MG63 (cell line): ENCODE data around the gene UGT2B28. TPM values are rescaled to one million over a fixed set of nuclear protein-coding genes. Genes with fewer than 3 reads are reported as not detected.
"Not testable (repeated sequence)": the region's sequence is repeated elsewhere in the genome, so short reads cannot be mapped to it uniquely, and the experiment has no call there.

Experiments used
- DNase-seq: peaks from one replicate; pipeline ENCODE4 v3.0.0-alpha.2; 2020
- H3K27me3 ChIP-seq: fragments of 250-450 bp; sonication (Bioruptor Pico); 2 replicates; pipeline ENCODE4 v1.5.1; 2020; ENCODE audit warnings: mild to moderate bottlenecking, moderate library complexity
- H3K36me3 ChIP-seq: fragments of 250-450 bp; sonication (Bioruptor Pico); 2 replicates; pipeline ENCODE4 v1.5.1; 2020; ENCODE audit warnings: mild to moderate bottlenecking, moderate library complexity
- H3K4me3 ChIP-seq: fragments of 250-450 bp; sonication (Bioruptor Pico); 2 replicates; pipeline ENCODE4 v1.5.1; 2020; ENCODE audit warnings: mild to moderate bottlenecking, moderate library complexity
- H3K9me3 ChIP-seq: fragments of 250-450 bp; sonication (Bioruptor Pico); 2 replicates; pipeline ENCODE4 v1.5.1; 2020; ENCODE audit warnings: mild to moderate bottlenecking, moderate library complexity
- total RNA-seq: library from RNA; depleted of rRNA; stranded (reverse); fragments of >200 nt; shearing (Covaris generic); gene quantifications from 2 replicates; pipeline ENCODE4 v1.2.3, GENCODE V29; 2014; ENCODE audit warnings: low replicate concordance; rRNA removed

The UGT2B28 gene
- total RNA-seq, 1 experiment from 2014 or later = not detected

DNA sequence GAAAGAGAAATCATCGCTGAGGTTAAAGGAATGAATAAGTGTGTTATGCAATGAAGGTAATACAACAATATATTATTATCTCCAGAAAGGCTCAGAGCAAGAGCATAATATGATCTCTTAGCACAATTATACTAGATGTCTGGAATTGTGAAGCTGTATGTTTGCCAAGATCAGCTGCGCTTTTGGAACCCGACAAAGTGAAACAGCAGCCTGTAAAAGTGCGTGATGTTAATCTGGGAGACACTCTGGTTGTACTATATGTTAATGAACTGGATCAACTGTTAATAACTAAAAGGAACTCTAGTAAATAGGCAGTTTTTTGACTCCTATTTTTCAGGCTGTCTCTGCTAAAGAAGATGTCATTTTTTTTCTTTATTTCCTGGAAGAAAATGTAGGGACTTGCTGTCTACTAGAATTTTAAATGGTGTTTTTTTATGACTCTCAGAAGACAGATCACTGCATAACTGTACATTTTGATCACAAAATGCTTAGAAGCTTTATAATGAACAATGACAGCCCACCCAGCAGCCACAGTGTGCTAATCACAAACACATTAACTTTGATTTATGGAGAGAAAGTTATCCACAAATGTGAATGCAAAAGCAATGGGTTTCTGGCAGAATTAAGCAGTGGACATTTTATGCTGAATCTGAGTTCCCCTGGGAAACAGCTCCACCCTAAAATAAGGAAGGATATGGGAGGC lies 50.2 kb downstream of the UGT2B28 start:
- Histone ChIP-seq H3K27me3 (no peaks in the 10 kb centered on the region), H3K9me3 (no peaks in the 10 kb centered on the region)
- DNase-seq = no peak

DNA sequence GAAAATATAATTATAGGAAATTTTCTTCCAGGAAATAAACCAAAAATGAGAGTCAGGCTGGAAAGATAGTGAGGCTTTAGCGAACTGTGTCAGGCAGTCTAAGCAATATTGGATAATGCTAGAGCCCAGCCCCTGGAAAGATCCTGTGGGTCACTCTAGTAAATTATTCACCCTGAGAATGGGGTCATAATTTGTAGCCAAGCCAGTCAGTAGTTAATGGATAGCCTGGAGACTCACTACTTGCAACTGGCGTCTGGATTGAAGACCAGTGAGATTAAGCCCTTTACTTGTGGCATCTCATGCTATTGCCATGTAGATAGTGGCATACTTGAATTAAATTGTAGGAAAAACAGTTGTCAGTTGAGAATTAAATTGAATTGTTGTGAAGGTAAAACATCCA lies 51.0 kb downstream of the UGT2B28 start:
- H3K9me3 ChIP-seq = not testable (repeated sequence)

More for the DNA sequence above, 50.2 kb downstream of the UGT2B28 start:
- H3K36me3 ChIP-seq = no peaks in the 10 kb centered on the region
- H3K4me3 ChIP-seq = no peak overlapping the region

DNA sequence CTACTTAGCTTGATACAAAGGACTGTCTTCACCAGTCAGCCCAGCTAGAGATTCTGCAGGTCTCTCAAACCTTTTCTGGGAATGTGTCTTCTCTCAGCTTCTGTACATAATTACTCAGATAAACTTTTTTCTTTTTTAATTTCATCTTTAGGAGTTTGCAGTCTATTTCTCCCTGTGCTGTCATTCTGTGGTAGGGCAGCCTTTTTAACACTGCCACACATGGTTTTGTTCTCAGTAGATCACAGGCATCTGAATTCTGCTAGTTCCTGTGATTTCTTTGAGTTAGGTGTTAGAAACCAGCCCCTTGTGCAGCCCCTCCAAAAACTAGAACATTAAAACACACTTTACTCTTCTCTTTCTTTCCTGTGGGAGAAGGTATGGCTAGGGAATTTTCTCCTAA lies 55.2 kb downstream of the UGT2B28 start:
- not testable (repeated sequence) for H3K27me3 ChIP-seq, H3K9me3 ChIP-seq, H3K4me3 ChIP-seq, DNase-seq, H3K36me3 ChIP-seq

More for the DNA sequence above, 51.0 kb downstream of the UGT2B28 start:
- H3K4me3 ChIP-seq, DNase-seq, H3K36me3 ChIP-seq, H3K27me3 ChIP-seq: not testable (repeated sequence)

DNA sequence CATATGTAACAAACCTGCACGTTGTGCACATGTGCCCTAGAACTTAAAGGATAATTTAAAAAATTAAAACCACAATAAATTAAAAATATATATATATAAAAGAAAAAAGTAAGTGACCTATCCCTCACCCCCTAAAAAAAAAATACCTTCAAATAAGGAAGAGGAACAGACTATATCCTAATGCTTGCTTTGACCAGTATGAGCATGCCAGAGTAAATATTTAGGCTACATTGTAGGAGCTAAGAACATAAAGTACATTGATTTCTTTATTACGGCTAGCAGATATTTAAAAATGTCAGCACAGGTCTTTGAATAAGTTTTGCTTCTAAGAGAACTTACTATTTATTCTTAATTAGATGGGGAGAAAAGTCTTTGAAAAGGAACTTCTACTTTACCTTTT lies 62.8 kb downstream of the UGT2B28 start:
- not testable (repeated sequence) for H3K27me3 ChIP-seq, H3K9me3 ChIP-seq, DNase-seq

DNA sequence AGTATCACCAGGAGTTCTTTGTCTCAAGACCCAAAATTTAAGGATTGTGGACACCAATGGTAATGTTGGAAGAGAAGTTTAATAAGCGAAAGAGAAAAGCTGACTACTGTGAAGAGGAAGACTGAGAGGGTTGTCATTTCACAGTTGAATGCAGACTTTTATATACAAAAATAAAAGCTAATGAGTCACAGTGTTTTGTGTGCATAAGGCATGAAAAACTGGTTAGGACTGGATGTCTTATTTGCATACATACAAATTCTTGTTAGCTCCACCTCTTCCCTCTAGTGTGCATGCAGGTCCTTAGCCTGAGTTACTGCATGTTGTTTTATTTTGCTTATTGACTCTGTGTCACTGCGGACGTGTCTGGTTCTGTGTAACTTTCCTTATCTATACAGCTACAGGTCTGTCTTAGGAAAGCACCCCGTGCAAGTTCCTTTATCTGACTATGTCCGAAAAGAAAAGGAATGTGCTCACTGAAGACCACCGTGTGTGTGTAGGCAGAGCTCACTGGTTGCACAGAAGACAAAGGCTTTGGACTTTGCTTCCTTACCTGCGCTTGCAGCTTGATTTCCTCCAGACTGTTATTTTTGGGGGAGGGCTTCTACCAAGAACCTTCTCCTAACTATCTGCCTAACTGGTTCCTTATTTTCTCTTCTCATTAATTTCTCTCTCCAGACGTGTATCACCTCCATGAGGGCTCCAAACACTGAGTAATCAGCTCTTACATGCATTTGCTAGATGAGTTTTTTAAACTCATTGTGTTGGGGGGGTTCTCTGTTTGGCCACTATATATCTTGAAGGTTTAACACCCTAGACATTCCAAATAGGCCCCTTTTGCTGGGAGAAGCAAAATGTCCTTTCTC lies 63.5 kb downstream of the UGT2B28 start:
- H3K36me3 ChIP-seq, H3K9me3 ChIP-seq, DNase-seq, H3K27me3 ChIP-seq, H3K4me3 ChIP-seq: not testable (repeated sequence)

More for the DNA sequence above, 62.8 kb downstream of the UGT2B28 start:
- not testable (repeated sequence) for H3K36me3 ChIP-seq, H3K4me3 ChIP-seq

Other genes starting within 250 kb of the UGT2B28 start
- gene UGT2B7, start 184.0 kb upstream of the UGT2B28 start, total RNA-seq = not detected in 2 replicates
- gene UGT2B11, start 65.7 kb upstream of the UGT2B28 start, total RNA-seq = not detected in 2 replicates
- not detected in 2 replicates for gene UGT2B4, start 215.4 kb downstream of the UGT2B28 start, total RNA-seq